ENCODE results near the gene DOCK9. TPM values are rescaled to one million over a fixed set of nuclear protein-coding genes. Genes with fewer than 3 reads are reported as not detected.

The DOCK9 gene
- total and polyA plus RNA-seq, 2 experiments from 2014 or later, result 8.5 to 57.7 TPM

GRCh38 chr13:99015606-99016490, 38.0 kb upstream of the DOCK9 start:
- H3K27ac Mint-ChIP-seq, result no peak overlapping the region

More at GRCh38 chr13:99015606-99016490, 38.0 kb upstream of the DOCK9 start:
- ATAC-seq, result no peak
- no peaks in the 10 kb centered on the region for H3K79me2 ChIP-seq (replicated peaks; ENCODE audit: insufficient read depth)
- H3K36me3 ChIP-seq (ENCODE audit: insufficient read depth), result no peaks in the 10 kb centered on the region
- H3K4me3 ChIP-seq, result no peak overlapping the region
- H2AFZ ChIP-seq, result no peak overlapping the region
- no peak overlapping the region for H3K4me3 Mint-ChIP-seq
- peaks cover 17% of the 10 kb centered on the region for H3K4me1 Mint-ChIP-seq
- H3K4me2 ChIP-seq, result no peak overlapping the region
- H3K36me3 Mint-ChIP-seq (ENCODE audit: low read depth), result no peaks in the 10 kb centered on the region
- H3K27me3 ChIP-seq (ENCODE audit: insufficient read depth), result no peaks in the 10 kb centered on the region
- no peak for TF ChIP-seq POLR2AphosphoS5 (IDR thresholded peaks at IDR 0.05; ENCODE audit: low read depth)
- no peak for TF ChIP-seq CREB1 (CRISPR knock-in tag; IDR thresholded peaks at IDR 0.05; ENCODE audit: low read depth)
- TF ChIP-seq STAT1 (IDR thresholded peaks at IDR 0.05; ENCODE audit: unreplicated experiment), result no peak
- TF ChIP-seq EZH2phosphoT487 (IDR thresholded peaks at IDR 0.05; ENCODE audit: unreplicated experiment), result no peak
- no peak for TF ChIP-seq NANOG (IDR thresholded peaks at IDR 0.05; ENCODE audit: borderline replicate concordance)
- TF ChIP-seq ZNF462 (CRISPR knock-in tag; IDR thresholded peaks at IDR 0.05), result no peak
- TF ChIP-seq CTCF (conservative IDR thresholded peaks at IDR 0.05; ENCODE audit: low read depth in 2 of 2), result no peak
- TF ChIP-seq REST (IDR thresholded peaks at IDR 0.05; ENCODE audit: unreplicated experiment), result no peak
- TF ChIP-seq ETS1 (IDR thresholded peaks at IDR 0.05), result no peak
- TF ChIP-seq ZNF331 (CRISPR knock-in tag; IDR thresholded peaks at IDR 0.05; ENCODE audit: low read depth), result no peak
- H3K4me1 ChIP-seq (ENCODE audit: insufficient read depth), result 0 out of 2 replicates have a peak, but pooled peaks cover 3% of the 10 kb centered on the region
- no peaks in the 10 kb centered on the region for H3K9me3 Mint-ChIP-seq
- no peaks in the 10 kb centered on the region for H3K9me2 ChIP-seq (ENCODE audit: insufficient read depth)
- H3K27ac ChIP-seq (ENCODE audit: low read depth), result no peak overlapping the region
- no peak for DNase-seq (ENCODE audit: low spot score)
- no peaks in the 10 kb centered on the region for H3F3A ChIP-seq (replicated peaks; ENCODE audit: low read depth)
- H4K20me1 ChIP-seq (replicated peaks; ENCODE audit: insufficient read depth), result no peaks in the 10 kb centered on the region
- H3K27me3 Mint-ChIP-seq (ENCODE audit: insufficient read depth, low read depth, poor library complexity), result peaks cover 5% of the 10 kb centered on the region
